ENCODE measurements around the gene TIE1. TPM values are rescaled to one million over a fixed set of nuclear protein-coding genes. Genes with fewer than 3 reads are reported as not detected.
"Not testable (repeated sequence)": the region's sequence is repeated elsewhere in the genome, so short reads cannot be mapped to it uniquely, and the experiment has no call there.

TIE1 gene
- total RNA-seq, 2 donors from 2014 or later = 23.7 to 25.7 TPM

GRCh38 chr1:43367904-43368645, 67.3 kb downstream of the TIE1 start, which contains the start of gene ELOVL1:
Gene ELOVL1 (minus strand): TSS chr1:43368011. CDS start chr1:43365609, 2,402 bp downstream.
- Histone ChIP-seq H3K27me3 (replicated peaks; ENCODE audit: insufficient read depth) (no peaks in the 10 kb centered on the region), H3K9me3 (no peaks in the 10 kb centered on the region), H3K4me1 (ENCODE audit: control insufficient read depth in 1 of 2, low read depth in 2 of 2) (peaks cover 15 to 23% of the 10 kb centered on the region in 2 donors), H3K4me3 (peak within 1 kb of the TSS; percentile 91), H3K27ac (peak within 1 kb of the TSS; percentile 66 to 85), H3K36me3 (peaks cover 24% of the 10 kb centered on the region)
- DNase-seq (ENCODE audit: low spot score) = peak; percentile 70
- TF ChIP-seq CTCF (IDR thresholded peaks at IDR 0.05) = no peak
- peak; percentile 75 for ATAC-seq (ENCODE audit: insufficient number of reproducible peaks, low FRiP score, low read depth)

GRCh38 chr1:43368646-43369020, 67.9 kb downstream of the TIE1 start:
- Histone ChIP-seq H3K4me1 (ENCODE audit: control insufficient read depth in 1 of 2, low read depth in 2 of 2) (peaks cover 15 to 23% of the 10 kb centered on the region in 2 donors), H3K36me3 (peaks cover 18% of the 10 kb centered on the region), H3K9me3 (no peaks in the 10 kb centered on the region), H3K4me3 (peak overlapping the region; percentile 91), H3K27me3 (replicated peaks; ENCODE audit: insufficient read depth) (no peaks in the 10 kb centered on the region), H3K27ac (peak overlapping the region; percentile 63 to 85)
- ATAC-seq (ENCODE audit: insufficient number of reproducible peaks, low FRiP score, low read depth) (no peak), DNase-seq (ENCODE audit: low spot score) (no peak)
- TF ChIP-seq CTCF (IDR thresholded peaks at IDR 0.05) = no peak

GRCh38 chr1:43369779-43370178, 69.0 kb downstream of the TIE1 start:
- H3K36me3 ChIP-seq; H3K27me3 ChIP-seq (replicated peaks; ENCODE audit: insufficient read depth); DNase-seq (ENCODE audit: low spot score); H3K9me3 ChIP-seq; H3K4me3 ChIP-seq; H3K27ac ChIP-seq; ATAC-seq (ENCODE audit: insufficient number of reproducible peaks, low FRiP score, low read depth): not testable (repeated sequence)
- peaks cover 15 to 23% of the 10 kb centered on the region in 2 donors for H3K4me1 ChIP-seq (ENCODE audit: control insufficient read depth in 1 of 2, low read depth in 2 of 2)

GRCh38 chr1:43370564-43370963, 69.8 kb downstream of the TIE1 start:
- Histone ChIP-seq H3K4me1 (ENCODE audit: control insufficient read depth in 1 of 2, low read depth in 2 of 2) (peaks cover 15 to 23% of the 10 kb centered on the region in 2 donors), H3K9me3 (no peaks in the 10 kb centered on the region), H3K4me3 (no peak overlapping the region), H3K36me3 (no peaks in the 10 kb centered on the region), H3K27ac (no peak overlapping the region), H3K27me3 (replicated peaks; ENCODE audit: insufficient read depth) (no peaks in the 10 kb centered on the region)
- ATAC-seq (ENCODE audit: insufficient number of reproducible peaks, low FRiP score, low read depth) (no peak), DNase-seq (ENCODE audit: low spot score) (no peak)
- no peak for TF ChIP-seq CTCF (IDR thresholded peaks at IDR 0.05)

- Histone ChIP-seq H3K4me3 (no peak overlapping the region), H3K27me3 (replicated peaks; ENCODE audit: insufficient read depth) (no peaks in the 10 kb centered on the region), H3K9me3 (no peaks in the 10 kb centered on the region), H3K4me1 (ENCODE audit: control insufficient read depth in 1 of 2, low read depth in 2 of 2) (peaks cover 4 to 8% of the 10 kb centered on the region in 2 donors), H3K27ac (peak overlapping the region in 1 of 2 donors; percentile 32), H3K36me3 (no peaks in the 10 kb centered on the region)
- DNase-seq (ENCODE audit: low spot score) (no peak), ATAC-seq (ENCODE audit: insufficient number of reproducible peaks, low FRiP score, low read depth) (no peak)
- TF ChIP-seq CTCF (IDR thresholded peaks at IDR 0.05) = no peak
Measured at GRCh38 chr1:43372172-43372571, 71.4 kb downstream of the TIE1 start.

Other genes starting within 250 kb of the TIE1 start
- 10 to 100 TPM; 27.1 to 55.9 TPM for gene EBNA1BP2, start 128.7 kb upstream of the TIE1 start, total RNA-seq
- gene CFAP57, start 128.7 kb upstream of the TIE1 start, total RNA-seq = under 1 TPM; 0.27 to 0.42 TPM
- under 1 TPM in 1 of 2 donors, not detected in 1; 0.63 TPM for gene TMEM125, start 31.0 kb upstream of the TIE1 start, total RNA-seq
- gene C1orf210, start 15.4 kb upstream of the TIE1 start, total RNA-seq = not detected
- not detected for gene MPL, start 36.8 kb downstream of the TIE1 start, total RNA-seq
- gene CDC20, start 58.0 kb downstream of the TIE1 start, total RNA-seq = under 1 TPM; 0.35 to 0.41 TPM
- 10 to 100 TPM; 36.3 to 40.8 TPM for gene ELOVL1, start 67.0 kb downstream of the TIE1 start, total RNA-seq
- 10 to 100 TPM; 33.8 to 52.7 TPM for gene MED8, start 88.8 kb downstream of the TIE1 start, total RNA-seq
- 10 to 100 TPM; 50.0 to 65.3 TPM for gene SZT2, start 88.9 kb downstream of the TIE1 start, total RNA-seq
- 10 to 100 TPM; 57.7 to 70.0 TPM for gene HYI, start 152.9 kb downstream of the TIE1 start, total RNA-seq
- 10 to 100 TPM; 43.9 to 55.1 TPM for gene PTPRF, start 229.9 kb downstream of the TIE1 start, total RNA-seq